Tibial nerve (tissue), 4 donors: ENCODE data around the gene KLHL40.

Source experiments
- EP300 ChIP-seq, 2 donors: sonication (generic); formaldehyde crosslinking; IDR thresholded peaks; one replicate each; pipeline ENCODE4 v1.6.1; 2017; ENCODE audit warnings: antibody characterized with exemption in 2 of 2, mild to moderate bottlenecking in 1 of 2
- POLR2A ChIP-seq, 2 donors: fragments of 450-650 bp; IDR thresholded peaks; one replicate each; pipeline ENCODE4 v1.6.1; 2017; ENCODE audit warnings: antibody characterized with exemption in 2 of 2, mild to moderate bottlenecking in 2 of 2, moderate library complexity in 2 of 2
- TF ChIP-seq, protein P1 (sequence below), 5 experiments: fragments of 200-600 bp in 3 of 5; fragments of 450-650 bp in 2 of 5; sonication (generic) in 3 of 5; IDR thresholded peaks; one replicate each; pipeline ENCODE4 v1.5.1; 2016 to 2019; ENCODE audit warnings: antibody characterized with exemption in 5 of 5, mild to moderate bottlenecking in 3 of 5, moderate library complexity in 2 of 5

GRCh38 chr3:42678447-42678846 lies 6.9 kb upstream of the KLHL40 start:
- TF ChIP-seq, protein P1, sequence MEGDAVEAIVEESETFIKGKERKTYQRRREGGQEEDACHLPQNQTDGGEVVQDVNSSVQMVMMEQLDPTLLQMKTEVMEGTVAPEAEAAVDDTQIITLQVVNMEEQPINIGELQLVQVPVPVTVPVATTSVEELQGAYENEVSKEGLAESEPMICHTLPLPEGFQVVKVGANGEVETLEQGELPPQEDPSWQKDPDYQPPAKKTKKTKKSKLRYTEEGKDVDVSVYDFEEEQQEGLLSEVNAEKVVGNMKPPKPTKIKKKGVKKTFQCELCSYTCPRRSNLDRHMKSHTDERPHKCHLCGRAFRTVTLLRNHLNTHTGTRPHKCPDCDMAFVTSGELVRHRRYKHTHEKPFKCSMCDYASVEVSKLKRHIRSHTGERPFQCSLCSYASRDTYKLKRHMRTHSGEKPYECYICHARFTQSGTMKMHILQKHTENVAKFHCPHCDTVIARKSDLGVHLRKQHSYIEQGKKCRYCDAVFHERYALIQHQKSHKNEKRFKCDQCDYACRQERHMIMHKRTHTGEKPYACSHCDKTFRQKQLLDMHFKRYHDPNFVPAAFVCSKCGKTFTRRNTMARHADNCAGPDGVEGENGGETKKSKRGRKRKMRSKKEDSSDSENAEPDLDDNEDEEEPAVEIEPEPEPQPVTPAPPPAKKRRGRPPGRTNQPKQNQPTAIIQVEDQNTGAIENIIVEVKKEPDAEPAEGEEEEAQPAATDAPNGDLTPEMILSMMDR (IDR thresholded peaks at IDR 0.05) = no peak
- TF ChIP-seq POLR2A (IDR thresholded peaks at IDR 0.05) = no peak
- TF ChIP-seq EP300 (IDR thresholded peaks at IDR 0.05) = no peak
